ENCODE measurements around the gene HDLBP. TPM values are rescaled to one million over a fixed set of nuclear protein-coding genes. Genes with fewer than 3 reads are reported as not detected.

HDLBP gene
- total and polyA plus RNA-seq, 8 donors = 273 to 996 (median 749) TPM

- no peaks in the 10 kb centered on the region for H3K27me3 ChIP-seq
- H3K9me3 ChIP-seq = no peaks in the 10 kb centered on the region
- intact Hi-C loops (cut with DNase I) = no loop called here
- ATAC-seq = no peak
- H3K4me3 ChIP-seq = no peak overlapping the region
- no peak overlapping the region for H3K27ac ChIP-seq
- peaks cover 0 to 31% (median 18%) of the 10 kb centered on the region in 3 donors for H3K36me3 ChIP-seq
- H3K4me1 ChIP-seq = peaks cover 32 to 46% (median 43%) of the 10 kb centered on the region in 3 donors
- FAIRE-seq = no peak
- no peak for DNase-seq
- 66 to 74% methylated on average over 1 of the region's 1 CpG for WGBS, 2 donors
- TF ChIP-seq, protein P1, sequence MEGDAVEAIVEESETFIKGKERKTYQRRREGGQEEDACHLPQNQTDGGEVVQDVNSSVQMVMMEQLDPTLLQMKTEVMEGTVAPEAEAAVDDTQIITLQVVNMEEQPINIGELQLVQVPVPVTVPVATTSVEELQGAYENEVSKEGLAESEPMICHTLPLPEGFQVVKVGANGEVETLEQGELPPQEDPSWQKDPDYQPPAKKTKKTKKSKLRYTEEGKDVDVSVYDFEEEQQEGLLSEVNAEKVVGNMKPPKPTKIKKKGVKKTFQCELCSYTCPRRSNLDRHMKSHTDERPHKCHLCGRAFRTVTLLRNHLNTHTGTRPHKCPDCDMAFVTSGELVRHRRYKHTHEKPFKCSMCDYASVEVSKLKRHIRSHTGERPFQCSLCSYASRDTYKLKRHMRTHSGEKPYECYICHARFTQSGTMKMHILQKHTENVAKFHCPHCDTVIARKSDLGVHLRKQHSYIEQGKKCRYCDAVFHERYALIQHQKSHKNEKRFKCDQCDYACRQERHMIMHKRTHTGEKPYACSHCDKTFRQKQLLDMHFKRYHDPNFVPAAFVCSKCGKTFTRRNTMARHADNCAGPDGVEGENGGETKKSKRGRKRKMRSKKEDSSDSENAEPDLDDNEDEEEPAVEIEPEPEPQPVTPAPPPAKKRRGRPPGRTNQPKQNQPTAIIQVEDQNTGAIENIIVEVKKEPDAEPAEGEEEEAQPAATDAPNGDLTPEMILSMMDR (IDR thresholded peaks at IDR 0.05) = no peak
Measured at GRCh38 chr2:241325257-241325656, 9.8 kb upstream of the HDLBP start.

- intact Hi-C loops (cut with DNase I) = no loop called here
- peaks cover 37 to 51% (median 43%) of the 10 kb centered on the region in 3 donors for H3K4me1 ChIP-seq
- ATAC-seq = no peak
- TF ChIP-seq, protein P1 (IDR thresholded peaks at IDR 0.05) = no peak
- no peak overlapping the region for H3K4me3 ChIP-seq
- peaks cover 0 to 30% (median 13%) of the 10 kb centered on the region in 3 donors for H3K36me3 ChIP-seq
- no peaks in the 10 kb centered on the region for H3K9me3 ChIP-seq
- no peaks in the 10 kb centered on the region for H3K27me3 ChIP-seq
- no peak for DNase-seq
- no peak for FAIRE-seq
- H3K27ac ChIP-seq = peak overlapping the region in 1 of 4 donors; percentile 16
Measured at GRCh38 chr2:241324775-241325174, 9.3 kb upstream of the HDLBP start.

GRCh38 chr2:241323778-241324177 lies 8.3 kb upstream of the HDLBP start:
- H3K4me3 ChIP-seq = no peak overlapping the region
- peaks cover 43 to 57% (median 43%) of the 10 kb centered on the region in 3 donors for H3K4me1 ChIP-seq
- TF ChIP-seq, protein P1 (IDR thresholded peaks at IDR 0.05) = no peak
- WGBS, 2 donors = 49 to 53% methylated on average over 5 of the region's 5 CpGs
- ATAC-seq (no peak), FAIRE-seq (no peak), DNase-seq (no peak)
- peaks cover 0 to 22% (median 12%) of the 10 kb centered on the region in 3 donors for H3K36me3 ChIP-seq
- peak overlapping the region in 1 of 4 donors; percentile 9 for H3K27ac ChIP-seq
- no peaks in the 10 kb centered on the region for H3K9me3 ChIP-seq
- no peaks in the 10 kb centered on the region for H3K27me3 ChIP-seq
- intact Hi-C loops (cut with DNase I) = no loop called here

GRCh38 chr2:241321886-241322285 lies 6.4 kb upstream of the HDLBP start:
- Histone ChIP-seq H3K4me3 (peak overlapping the region in 2 of 4 donors; percentile 74 to 86), H3K36me3 (peaks cover 0 to 6% (median 4%) of the 10 kb centered on the region in 3 donors), H3K27ac (peak overlapping the region in 2 of 4 donors; percentile 74 to 99), H3K9me3 (no peaks in the 10 kb centered on the region), H3K27me3 (no peaks in the 10 kb centered on the region), H3K4me1 (peaks cover 43 to 74% (median 48%) of the 10 kb centered on the region in 3 donors)
- no peak for DNase-seq
- no peak for FAIRE-seq
- WGBS, 2 donors = 0 to 12% methylated on average over 1 of the region's 1 CpG
- TF ChIP-seq, protein P1 (IDR thresholded peaks at IDR 0.05) = no peak
- intact Hi-C loops (cut with DNase I) = no loop called here
- no peak for ATAC-seq

DNA sequence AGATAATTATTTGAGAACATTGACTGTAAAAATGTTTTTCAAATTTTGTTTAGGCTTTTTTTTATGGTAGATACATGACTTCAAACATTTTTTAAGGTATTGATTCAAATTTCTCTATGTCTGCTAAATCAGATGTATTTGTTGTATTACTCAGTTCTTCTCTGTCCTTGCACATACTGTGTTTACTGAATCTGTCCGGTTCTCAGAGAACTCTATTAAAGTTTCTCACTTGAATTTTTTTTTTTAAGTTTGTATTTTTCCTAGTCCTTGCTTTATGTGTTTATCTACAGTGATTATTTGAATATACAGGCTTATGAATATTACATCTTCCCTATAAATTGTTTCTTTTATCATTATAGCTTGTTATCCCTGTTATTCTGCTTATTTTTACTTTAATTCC lies 5.6 kb upstream of the HDLBP start:
- FAIRE-seq = no peak
- H3K27ac ChIP-seq = peak overlapping the region; percentile 14 to 99 (median 50)
- peaks cover 0 to 5% (median 1%) of the 10 kb centered on the region in 3 donors for H3K36me3 ChIP-seq
- peaks cover 43 to 74% (median 48%) of the 10 kb centered on the region in 3 donors for H3K4me1 ChIP-seq
- WGBS, 2 donors = 5 to 15% methylated on average over 1 of the region's 1 CpG
- peak; percentile 51 to 63 (median 52) for ATAC-seq
- no peak for DNase-seq
- peak overlapping the region in 2 of 4 donors; percentile 74 to 86 for H3K4me3 ChIP-seq
- TF ChIP-seq, protein P1 (IDR thresholded peaks at IDR 0.05) = no peak
- H3K27me3 ChIP-seq = no peaks in the 10 kb centered on the region
- intact Hi-C loops (cut with DNase I) = no loop called here
- H3K9me3 ChIP-seq = no peaks in the 10 kb centered on the region

Data from pancreas (tissue), 10 donors.